H1 (cell line): ENCODE measurements around the gene MRPS12. TPM values are rescaled to one million over a fixed set of nuclear protein-coding genes. Genes with fewer than 3 reads are reported as not detected.
A peak's percentile ranks its signal among the peaks of the same experiment; 100 is the strongest.

Source experiments
- BACH1 ChIP-seq: IDR thresholded peaks from 2 replicates; pipeline ENCODE4 v1.6.1; 2012; ENCODE audit warnings: low read length, improper control_type of control experiment
- CBX5 ChIP-seq: fragments of 300-800, 300-1000 bp; sonication (generic); IDR thresholded peaks from 2 replicates; pipeline ENCODE4 v1.7.1; 2016; ENCODE audit warnings: antibody characterized with exemption, low read length, low read depth
- CTBP2 ChIP-seq: IDR thresholded peaks from 2 replicates; pipeline ENCODE4 v1.7.0; 2011; ENCODE audit warnings: borderline replicate concordance, mild to moderate bottlenecking, moderate library complexity, mixed read lengths, low read length; ENCODE audit not compliant: insufficient read depth, insufficient read length
- E2F6 ChIP-seq: IDR thresholded peaks from 2 replicates; pipeline ENCODE4 v1.6.1; 2012; ENCODE audit warnings: inconsistent platforms
- EZH2 ChIP-seq: fragments of 200-600 bp; sonication (generic); IDR thresholded peaks from 2 replicates; pipeline ENCODE4 v1.7.1; 2012; ENCODE audit warnings: low read depth, mild to moderate bottlenecking, moderate library complexity, low read length, inconsistent platforms; ENCODE audit not compliant: severe bottlenecking
- GABPA ChIP-seq: IDR thresholded peaks from 2 replicates; pipeline ENCODE4 v1.6.1; 2011; ENCODE audit warnings: mild to moderate bottlenecking, low read length, moderate library complexity, borderline replicate concordance; ENCODE audit not compliant: insufficient read depth
- HDAC2 ChIP-seq, 2 experiments: fragments of 300-600 bp in 1 of 2; sonication (generic) in 1 of 2; IDR thresholded peaks; 2 replicates each; pipeline ENCODE4 v1.6.1; 2011 to 2012; ENCODE audit warnings: low read depth in 2 of 2, low read length in 2 of 2, mild to moderate bottlenecking in 2 of 2, moderate library complexity in 2 of 2, borderline replicate concordance in 1 of 2, inconsistent platforms in 1 of 2
- HDAC6 ChIP-seq: IDR thresholded peaks from one replicate; pipeline ENCODE4 v1.7.1; 2012; ENCODE audit warnings: low read depth, mild to moderate bottlenecking, inconsistent platforms, low read length, moderate library complexity
- KDM4A ChIP-seq: IDR thresholded peaks from one replicate; pipeline ENCODE4 v1.7.1; 2012; ENCODE audit warnings: low read depth, mild to moderate bottlenecking, moderate library complexity, low read length, inconsistent platforms; ENCODE audit not compliant: severe bottlenecking
- POLR2A ChIP-seq, 2 experiments: IDR thresholded peaks; 1 replicate in 1 of 2; 2 replicates in 1 of 2; pipeline ENCODE4 v1.6.1; 2011; ENCODE audit warnings: low read depth in 2 of 2, low read length in 2 of 2, mild to moderate bottlenecking in 2 of 2; ENCODE audit errors: control extremely low read depth in 1 of 2
- POU5F1 ChIP-seq: IDR thresholded peaks from 2 replicates; pipeline ENCODE4 v1.6.1; 2011; ENCODE audit warnings: low read depth, mild to moderate bottlenecking, low read length, moderate library complexity
- RNF2 ChIP-seq: fragments of 200-900, 300-1000 bp; sonication (generic); IDR thresholded peaks from 2 replicates; pipeline ENCODE4 v1.7.1; 2016; ENCODE audit warnings: borderline replicate concordance, low read depth, mild to moderate bottlenecking, antibody characterized with exemption, low read length; ENCODE audit not compliant: poor library complexity, severe bottlenecking; ENCODE audit errors: missing control alignments
- SP1 ChIP-seq: IDR thresholded peaks from 2 replicates; pipeline ENCODE4 v1.6.1; 2011; ENCODE audit warnings: low read depth, low read length
- SP2 ChIP-seq: IDR thresholded peaks from 2 replicates; pipeline ENCODE4 v1.6.1; 2012; ENCODE audit warnings: mild to moderate bottlenecking, low read length, inconsistent platforms
- SP4 ChIP-seq: IDR thresholded peaks from 2 replicates; pipeline ENCODE4 v1.6.1; 2012; ENCODE audit warnings: low read length, inconsistent platforms
- SUZ12 ChIP-seq: fragments of 200-600 bp; sonication (generic); IDR thresholded peaks from 2 replicates; pipeline ENCODE4 v1.6.1; 2012; ENCODE audit warnings: mild to moderate bottlenecking, inconsistent platforms, low read length, moderate library complexity, mixed read lengths
- TAF1 ChIP-seq: IDR thresholded peaks from 2 replicates; pipeline ENCODE4 v1.6.1; 2011; ENCODE audit warnings: mild to moderate bottlenecking, low read depth, low read length
- USF2 ChIP-seq: IDR thresholded peaks from 2 replicates; pipeline ENCODE4 v1.6.1; 2011; ENCODE audit warnings: low read length, improper control_type of control experiment
- YY1 ChIP-seq: IDR thresholded peaks from 2 replicates; pipeline ENCODE4 v1.6.1; 2011; ENCODE audit warnings: low read depth, mild to moderate bottlenecking, low read length
- polyA plus RNA-seq, 7 experiments: library from polyadenylated mRNA; depleted of rRNA in 3 of 7; stranded (reverse) in 5 of 7; unstranded in 2 of 7; fragments of >200 nt in 5 of 7; fragments of 200-250 nt in 2 of 7; gene quantifications; 1 replicate in 5 of 7; 2 replicates in 1 of 7; 4 replicates in 1 of 7; pipeline versions ENCODE4 v1.2.1 to v1.2.3, GENCODE V29; 2011 to 2013; ENCODE audit warnings: missing spikeins in 2 of 7, mixed read lengths in 2 of 7
- total RNA-seq: library from RNA; stranded (reverse); fragmentation: NEBNext Ultra II Directional; extraction: Animal tissue kit (Norgen Biotek cat#: 25700); gene quantifications from 2 replicates; pipeline ENCODE4 v1.2.1, GENCODE V29; 2021

The MRPS12 gene
- total and polyA plus RNA-seq, 2 of the 8 experiments (the other 6 are each of a cell fraction or from before 2014, with no cell fraction given), result 79.0 to 175 TPM

- TF ChIP-seq USF2 (peak; percentile 52), POLR2A (IDR thresholded peaks at IDR 0.05; ENCODE audit: control extremely low read depth in 1 of 2, low read depth in 2 of 2, low read length in 2 of 2) (peak in 1 of 2 experiments; percentile 81; a peak in 2 of 3 replicates), GABPA (no peak), TAF1 (no peak), SP4 (peak; percentile 43; the same call in 1 of the 2 replicates), SUZ12 (no peak), YY1 (peak; percentile 99), CBX5 (no peak), E2F6 (peak; percentile 51; the same call in 1 of the 2 replicates), CTBP2 (peak; percentile 97), EZH2 (no peak), SP1 (peak; percentile 96), BACH1 (0 out of 2 replicates have a peak, but pooled peaks have one; percentile 18), KDM4A (peak; percentile 94), HDAC2 (IDR thresholded peaks at IDR 0.05; ENCODE audit: borderline replicate concordance in 1 of 2, low read depth in 2 of 2, low read length in 2 of 2) (peak; percentile 42 to 81; a peak in 1 of 4 replicates), SP2 (peak; percentile 53; the same call in 1 of the 2 replicates), RNF2 (no peak), HDAC6 (no peak), POU5F1 (no peak)
Observed at GRCh38 chr19:38899447-38900201, 31.1 kb upstream of the MRPS12 start, which contains the start of the genes NFKBIB and SIRT2 (continued).
